HG02798 (cell line): ENCODE measurements around the gene LMOD3.

Source experiments
- ATAC-seq: cut with Tn5 transposase; IDR thresholded peaks from one replicate; pipeline ENCODE4 v1.9.1; 2021; ENCODE audit warnings: mild to moderate bottlenecking; ENCODE audit not compliant: unreplicated experiment, poor library complexity

LMOD3 gene

GRCh38 chr3:69095636-69096035 lies 26.8 kb downstream of the LMOD3 start:
- no peak for ATAC-seq

- ATAC-seq, result no peak
Measured at GRCh38 chr3:69094467-69095205, 27.8 kb downstream of the LMOD3 start.

DNA sequence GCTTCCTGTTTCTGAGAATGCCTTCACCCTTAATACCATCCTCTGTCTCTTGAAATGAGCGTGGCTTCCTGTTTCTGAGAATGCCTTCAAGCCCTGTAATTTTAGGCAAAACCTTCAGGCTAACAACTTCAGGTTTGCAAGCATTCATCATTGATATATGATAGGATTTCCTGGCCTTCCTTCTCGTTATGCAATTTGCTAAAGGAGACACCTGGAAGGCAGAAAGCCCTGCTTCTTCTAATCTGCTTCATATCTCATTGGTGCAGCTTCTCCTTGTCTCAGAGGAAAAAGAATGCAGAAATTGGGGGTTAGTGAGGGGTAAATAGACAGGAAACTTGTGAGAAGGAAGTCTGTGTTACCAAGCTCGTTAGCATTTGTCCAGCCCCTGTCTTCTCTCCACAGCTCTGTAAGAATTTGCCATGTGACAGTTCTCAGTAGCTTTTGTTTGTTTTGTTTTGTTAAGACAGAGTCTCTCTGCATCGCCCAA lies 30.3 kb downstream of the LMOD3 start:
- peak; percentile 64 for ATAC-seq

- peak; percentile 1 for ATAC-seq
Measured at GRCh38 chr3:69091389-69092029, 30.9 kb downstream of the LMOD3 start.

GRCh38 chr3:69090021-69090420 lies 32.4 kb downstream of the LMOD3 start:
- ATAC-seq, result no peak

- ATAC-seq, result peak; percentile 14
Measured at GRCh38 chr3:69088063-69088462, 34.3 kb downstream of the LMOD3 start.

GRCh38 chr3:69087030-69087791 lies 35.2 kb downstream of the LMOD3 start:
- ATAC-seq, result no peak

GRCh38 chr3:69085833-69086722 lies 36.3 kb downstream of the LMOD3 start:
- ATAC-seq, result no peak

GRCh38 chr3:69085168-69085832 lies 37.1 kb downstream of the LMOD3 start:
- no peak for ATAC-seq

DNA sequence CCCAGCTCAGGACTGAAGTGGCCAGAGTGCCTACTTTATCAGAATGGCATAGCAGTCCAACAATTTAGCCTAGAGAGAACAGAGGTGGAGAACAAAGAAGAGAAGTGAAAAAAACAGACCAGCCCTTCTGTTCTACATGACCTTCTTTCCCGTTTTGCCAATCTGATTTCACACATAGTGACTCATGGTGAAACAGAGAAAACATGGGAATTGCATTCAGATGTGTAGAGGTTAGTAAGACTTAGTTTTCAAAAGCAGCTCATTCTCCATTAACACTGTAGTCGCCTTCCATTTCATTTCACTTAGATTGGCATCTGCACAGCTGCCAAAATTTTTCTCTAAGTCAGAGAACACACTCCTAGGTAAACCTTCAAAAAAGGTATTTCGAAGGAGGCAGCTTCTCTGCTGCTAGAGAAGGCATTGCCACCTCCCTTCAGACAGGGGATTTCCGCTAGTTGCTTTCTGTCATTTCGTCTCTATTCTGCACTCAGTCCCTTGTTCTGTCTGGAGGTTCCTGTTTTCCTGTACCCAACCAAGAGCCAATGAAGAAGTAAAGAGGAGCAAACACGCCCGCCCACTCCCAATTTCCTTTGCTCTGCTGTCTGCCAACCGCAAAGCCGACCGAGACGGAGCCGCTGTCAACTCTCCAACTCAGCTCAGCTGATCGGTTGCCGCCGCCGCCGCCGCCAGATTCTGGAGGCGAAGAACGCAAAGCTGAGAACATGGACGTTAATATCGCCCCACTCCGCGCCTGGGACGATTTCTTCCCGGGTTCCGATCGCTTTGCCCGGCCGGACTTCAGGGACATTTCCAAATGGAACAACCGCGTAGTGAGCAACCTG lies 37.8 kb downstream of the LMOD3 start, which contains the start of gene ARL6IP5:
ARL6IP5 (plus strand) TSS at position 612 of the 842 bp plus-strand sequence; CDS start at position 723, 111 bp downstream.
- ATAC-seq, result peak; percentile 58

- peak; percentile 66 for ATAC-seq
Measured at GRCh38 chr3:69082805-69083204, 39.6 kb downstream of the LMOD3 start.

GRCh38 chr3:69082361-69082760 lies 40.0 kb downstream of the LMOD3 start:
- ATAC-seq, result no peak

DNA sequence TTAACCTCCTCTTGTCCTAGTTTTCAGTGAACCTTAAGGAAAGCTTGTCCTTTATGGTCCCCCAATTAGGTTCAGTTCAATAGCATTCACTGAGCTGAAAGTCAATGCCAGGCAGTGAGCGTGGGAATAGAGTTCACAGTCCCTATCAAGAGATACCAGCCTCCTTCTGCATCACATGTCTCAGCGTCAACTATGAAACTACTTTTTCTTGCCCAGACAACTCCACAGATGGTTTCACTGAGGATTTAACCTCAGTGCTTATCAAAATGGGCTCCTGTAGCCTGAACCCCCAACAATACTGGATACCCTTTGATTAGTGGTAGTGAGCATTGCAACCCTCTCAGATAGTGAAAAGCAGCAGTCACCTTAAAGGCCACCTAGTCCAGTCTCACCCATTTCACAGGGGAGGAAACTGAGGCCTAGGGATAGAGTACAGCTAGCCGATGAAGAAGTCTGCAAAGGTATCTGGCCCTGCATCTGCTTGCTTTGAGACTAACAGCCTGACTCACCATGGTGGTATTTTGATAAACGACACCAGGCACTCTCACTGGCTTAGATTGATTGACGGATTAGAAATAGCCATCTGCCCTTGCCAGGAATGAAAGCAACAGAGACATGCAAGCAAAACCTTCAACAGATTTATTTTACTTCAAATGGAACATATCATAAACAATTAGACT lies 40.7 kb downstream of the LMOD3 start:
- ATAC-seq, result peak; percentile 15

DNA sequence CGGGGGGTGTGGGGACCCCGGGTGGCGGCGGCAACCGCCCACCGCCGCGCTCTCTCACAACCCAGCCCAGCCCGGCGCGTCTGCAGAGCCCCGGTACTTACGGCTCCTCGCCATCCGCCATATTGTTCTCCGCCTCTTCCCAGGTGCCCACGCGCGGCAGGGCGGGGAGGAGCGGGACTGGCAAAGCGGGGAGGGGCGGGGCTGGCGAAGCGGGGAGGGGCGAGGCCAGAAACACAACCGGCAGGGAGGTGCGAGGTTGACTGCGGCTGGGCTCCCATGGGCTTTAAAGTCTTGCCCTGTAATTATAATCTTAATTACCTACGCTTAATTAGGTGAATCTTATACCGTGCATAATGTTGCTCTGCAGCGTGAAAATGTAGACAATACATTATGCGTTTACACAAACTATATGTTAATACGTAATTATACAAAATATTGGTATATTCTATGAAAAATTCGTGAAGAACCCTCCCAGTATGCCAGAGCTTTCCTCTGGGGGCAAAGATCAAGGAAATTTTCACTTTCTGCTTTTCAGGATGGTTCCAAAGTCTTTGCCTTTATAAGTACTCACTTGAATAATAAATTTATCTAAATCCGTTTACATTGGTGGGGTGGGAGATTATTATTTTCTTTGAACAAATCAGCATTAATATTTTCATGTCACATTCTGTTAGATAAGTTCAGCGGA lies 42.0 kb downstream of the LMOD3 start, which contains the start of gene UBA3:
UBA3 (minus strand) TSS at position 133 of the 688 bp plus-strand sequence; CDS start at position 121, 12 bp downstream.
- ATAC-seq, result peak; percentile 55

GRCh38 chr3:69079269-69080159 lies 42.9 kb downstream of the LMOD3 start:
- no peak for ATAC-seq

DNA sequence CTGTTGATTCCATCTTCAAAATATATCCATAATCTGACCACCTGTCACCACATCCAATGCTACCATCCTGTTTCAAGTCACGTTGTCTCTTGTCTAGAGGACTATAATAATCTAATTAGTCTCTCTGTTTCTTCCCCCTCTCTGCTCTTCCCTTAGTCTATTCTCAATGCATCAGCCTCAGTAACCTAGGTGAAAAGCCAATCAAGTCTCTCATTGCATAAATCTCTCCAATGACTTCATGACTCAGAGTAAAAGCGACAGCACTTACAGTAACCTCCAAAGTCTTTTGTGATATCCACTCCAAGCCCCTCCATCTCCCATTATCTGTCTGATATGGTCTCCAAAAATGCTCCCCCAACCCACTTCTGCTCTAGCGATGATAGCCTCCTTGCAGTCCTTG lies 49.5 kb downstream of the LMOD3 start:
- no peak for ATAC-seq
